RPMI8226 (cell line): ENCODE results near the gene RFC2.
A peak's percentile ranks its signal among the peaks of the same experiment; 100 is the strongest.

Experiments used
- DNase-seq: peaks from one replicate; pipeline ENCODE4 v3.0.0-alpha.2; 2015

RFC2 gene

DNA sequence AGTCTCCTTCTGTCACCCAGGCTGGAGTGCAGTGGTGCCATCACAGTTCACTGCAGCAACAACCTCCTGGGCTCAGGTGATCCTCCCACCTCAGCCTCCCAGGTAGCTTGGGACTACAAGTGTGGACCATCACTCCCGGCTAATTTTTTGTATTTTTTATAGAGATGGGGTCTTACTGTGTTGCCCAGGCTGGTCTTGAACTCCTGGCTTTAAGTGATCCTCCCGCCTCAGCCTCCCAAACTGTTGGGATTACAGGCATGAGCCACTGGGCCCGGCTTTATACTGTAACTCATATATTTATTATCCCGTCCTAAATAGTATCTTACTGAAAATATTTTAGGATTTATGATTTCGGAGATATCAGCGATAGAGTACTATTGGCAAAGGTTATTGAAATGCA lies 69.2 kb downstream of the RFC2 start:
- DNase-seq: no peak

GRCh38 chr7:74183653-74184450 lies 70.3 kb downstream of the RFC2 start:
- peak; percentile 41 for DNase-seq

- DNase-seq: no peak
Observed at GRCh38 chr7:74183142-74183541, 71.1 kb downstream of the RFC2 start.

GRCh38 chr7:74182453-74183090 lies 71.6 kb downstream of the RFC2 start:
- DNase-seq: no peak

- DNase-seq: no peak
Observed at GRCh38 chr7:74181821-74182220, 72.4 kb downstream of the RFC2 start.
